ENCODE results near the gene ZNF276. TPM values are rescaled to one million over a fixed set of nuclear protein-coding genes. Genes with fewer than 3 reads are reported as not detected.

Gene ZNF276
- total RNA-seq, 1 donor from 2014 or later: 42.2 TPM

GRCh38 chr16:89700100-89700648, 21.2 kb upstream of the ZNF276 start:
- H3K27ac Mint-ChIP-seq: peak overlapping the region; percentile 53
- no peaks in the 10 kb centered on the region for H3K9me3 Mint-ChIP-seq
- peak; percentile 84 for TF ChIP-seq CTCF (IDR thresholded peaks at IDR 0.05; ENCODE audit: unreplicated experiment)
- H3K27me3 Mint-ChIP-seq (ENCODE audit: low read depth): peaks cover 14% of the 10 kb centered on the region
- peak; percentile 98 to 100 for DNase-seq (ENCODE audit: low spot score in 2 of 2, unreplicated experiment in 2 of 2)
- H3K36me3 Mint-ChIP-seq: no peaks in the 10 kb centered on the region
- H3K4me1 Mint-ChIP-seq: peaks cover 2% of the 10 kb centered on the region
- peak overlapping the region; percentile 57 for H3K4me3 Mint-ChIP-seq

- Mint-ChIP-seq H3K27me3 (ENCODE audit: low read depth) (peaks cover 15% of the 10 kb centered on the region), H3K4me3 (peak overlapping the region; percentile 70), H3K27ac (peak overlapping the region; percentile 53), H3K9me3 (no peaks in the 10 kb centered on the region), H3K36me3 (no peaks in the 10 kb centered on the region), H3K4me1 (peaks cover 2% of the 10 kb centered on the region)
- DNase-seq (ENCODE audit: low spot score in 2 of 2, unreplicated experiment in 2 of 2): peak in 1 of 2 experiments; percentile 67
- no peak for TF ChIP-seq CTCF (IDR thresholded peaks at IDR 0.05; ENCODE audit: unreplicated experiment)
These were observed 20.5 kb upstream of the ZNF276 start for GRCh38 chr16:89700649-89701424.

DNA sequence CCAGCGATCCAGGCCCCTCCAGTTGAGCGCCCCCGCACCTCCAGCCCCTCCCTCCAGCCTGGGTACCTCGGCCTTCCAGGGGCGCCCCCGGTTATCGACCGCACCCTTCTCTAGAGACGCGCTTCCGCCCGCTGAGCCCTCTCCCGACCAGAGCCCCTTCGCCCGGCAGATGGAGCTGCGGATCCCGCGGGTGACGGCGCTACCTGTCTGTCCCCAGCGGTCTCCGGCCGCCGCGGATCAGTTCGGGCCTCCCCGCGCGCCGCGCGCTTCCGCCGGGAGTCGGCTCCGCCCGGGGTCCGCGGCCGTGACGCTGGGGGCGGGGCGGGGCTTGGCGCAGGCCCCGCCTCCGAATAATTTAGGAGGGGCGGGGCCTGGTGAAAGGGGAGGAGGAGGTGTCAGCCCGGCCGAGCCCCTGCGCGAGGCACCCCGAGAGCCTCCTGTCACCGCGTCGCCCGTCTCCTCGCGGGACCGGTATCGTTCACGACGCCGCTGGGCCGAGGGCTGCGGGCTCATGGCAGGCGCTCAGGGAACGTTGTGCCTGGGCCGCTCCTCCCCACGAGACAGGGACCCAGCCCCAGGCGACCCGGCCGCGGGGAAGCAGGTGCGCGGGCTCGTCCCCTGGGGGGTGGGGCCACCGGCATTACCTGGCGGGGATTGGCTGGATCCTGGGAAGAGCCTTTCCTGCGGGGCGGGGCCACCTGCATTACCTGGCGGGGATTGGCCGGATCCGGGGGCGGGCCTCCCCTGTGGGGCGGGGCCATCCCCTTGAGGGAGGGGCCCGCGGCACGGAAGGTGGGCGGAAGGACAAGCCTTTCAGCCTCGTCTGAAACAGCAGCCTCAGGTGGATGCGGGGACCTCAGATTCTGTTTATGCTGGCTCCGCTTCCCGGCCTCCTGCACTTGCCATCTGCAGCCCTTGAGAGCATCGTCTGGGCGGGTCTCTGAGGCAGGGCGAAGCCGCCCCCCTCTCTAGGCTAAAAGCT, 19.6 kb upstream of the ZNF276 start, which contains the start of gene SPATA2L:
Gene SPATA2L (minus strand): TSS at position 281 of the 982 bp plus-strand sequence. CDS start 473 bp downstream, outside the sequence.
- peaks cover 16% of the 10 kb centered on the region for H3K27me3 Mint-ChIP-seq (ENCODE audit: low read depth)
- H3K4me3 Mint-ChIP-seq: peak within 1 kb of the TSS; percentile 70
- peak within 1 kb of the TSS; percentile 88 for H3K27ac Mint-ChIP-seq
- H3K9me3 Mint-ChIP-seq: no peaks in the 10 kb centered on the region
- TF ChIP-seq CTCF (IDR thresholded peaks at IDR 0.05; ENCODE audit: unreplicated experiment): no peak
- peaks cover 2% of the 10 kb centered on the region for H3K4me1 Mint-ChIP-seq
- no peaks in the 10 kb centered on the region for H3K36me3 Mint-ChIP-seq
- DNase-seq (ENCODE audit: low spot score in 2 of 2, unreplicated experiment in 2 of 2): peak; percentile 94 to 95

DNA sequence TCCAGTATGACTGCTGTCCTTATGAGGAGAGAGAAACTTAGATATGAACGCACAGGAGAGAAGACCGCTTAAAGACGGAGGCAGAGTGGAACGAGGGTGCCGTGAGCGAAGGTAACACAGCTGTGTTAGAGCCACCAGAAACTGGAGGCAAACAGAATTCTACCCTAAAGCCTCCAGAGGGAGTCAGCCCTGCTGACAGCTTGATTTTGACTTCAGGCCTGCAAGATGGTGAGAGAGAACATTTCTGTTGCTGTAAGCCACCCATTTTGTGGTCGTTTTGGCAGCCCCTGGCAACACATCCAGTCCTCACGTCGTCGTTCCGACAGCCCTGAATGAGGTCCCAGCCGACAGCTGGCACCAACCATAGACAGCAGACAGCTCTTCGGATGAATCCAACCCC, 17.1 kb upstream of the ZNF276 start:
- Mint-ChIP-seq H3K9me3 (no peaks in the 10 kb centered on the region), H3K4me1 (peaks cover 2% of the 10 kb centered on the region), H3K4me3 (no peak overlapping the region), H3K36me3 (no peaks in the 10 kb centered on the region), H3K27ac (no peak overlapping the region), H3K27me3 (ENCODE audit: low read depth) (peaks cover 16% of the 10 kb centered on the region)
- no peak for DNase-seq (ENCODE audit: low spot score in 2 of 2, unreplicated experiment in 2 of 2)
- no peak for TF ChIP-seq CTCF (IDR thresholded peaks at IDR 0.05; ENCODE audit: unreplicated experiment)

- H3K36me3 Mint-ChIP-seq: no peaks in the 10 kb centered on the region
- H3K27me3 Mint-ChIP-seq (ENCODE audit: low read depth): peaks cover 16% of the 10 kb centered on the region
- H3K9me3 Mint-ChIP-seq: no peaks in the 10 kb centered on the region
- H3K4me3 Mint-ChIP-seq: no peak overlapping the region
- H3K27ac Mint-ChIP-seq: no peak overlapping the region
- peaks cover under 1% of the 10 kb centered on the region for H3K4me1 Mint-ChIP-seq
- TF ChIP-seq CTCF (IDR thresholded peaks at IDR 0.05; ENCODE audit: unreplicated experiment): no peak
- DNase-seq (ENCODE audit: low spot score in 2 of 2, unreplicated experiment in 2 of 2): no peak
These were observed 16.3 kb upstream of the ZNF276 start for GRCh38 chr16:89705006-89705405.

Data from mesothelial cell of epicardium (in vitro differentiated cells).